Measurements from ENCODE around the gene DUSP10.

Gene DUSP10

DNA sequence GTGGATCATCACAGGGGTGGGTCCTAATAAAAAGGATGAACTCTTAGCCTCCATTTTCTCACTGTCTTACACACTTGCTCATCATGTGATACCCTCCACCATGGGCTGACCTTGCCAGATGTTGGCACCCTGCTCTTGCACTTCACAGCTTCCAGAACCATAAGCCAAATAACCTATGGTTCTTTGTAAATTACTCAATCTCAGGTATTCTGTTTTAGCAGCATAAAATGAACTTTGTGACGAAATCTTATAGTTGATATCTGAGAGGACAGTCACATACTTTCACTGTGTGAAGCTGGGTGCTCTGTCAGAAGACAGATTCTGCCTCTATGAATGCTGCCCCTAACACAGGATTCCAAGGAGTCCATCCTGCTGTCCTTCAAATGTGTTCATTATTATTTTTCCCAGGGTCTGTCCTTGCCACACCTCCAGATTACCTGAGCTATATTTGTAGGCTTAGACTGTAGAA is 13.8 kb downstream of the DUSP10 start:
- DNase-seq, result no peak

- DNase-seq, result no peak
Measured at GRCh38 chr1:221727146-221728036, 14.5 kb downstream of the DUSP10 start.

DNA sequence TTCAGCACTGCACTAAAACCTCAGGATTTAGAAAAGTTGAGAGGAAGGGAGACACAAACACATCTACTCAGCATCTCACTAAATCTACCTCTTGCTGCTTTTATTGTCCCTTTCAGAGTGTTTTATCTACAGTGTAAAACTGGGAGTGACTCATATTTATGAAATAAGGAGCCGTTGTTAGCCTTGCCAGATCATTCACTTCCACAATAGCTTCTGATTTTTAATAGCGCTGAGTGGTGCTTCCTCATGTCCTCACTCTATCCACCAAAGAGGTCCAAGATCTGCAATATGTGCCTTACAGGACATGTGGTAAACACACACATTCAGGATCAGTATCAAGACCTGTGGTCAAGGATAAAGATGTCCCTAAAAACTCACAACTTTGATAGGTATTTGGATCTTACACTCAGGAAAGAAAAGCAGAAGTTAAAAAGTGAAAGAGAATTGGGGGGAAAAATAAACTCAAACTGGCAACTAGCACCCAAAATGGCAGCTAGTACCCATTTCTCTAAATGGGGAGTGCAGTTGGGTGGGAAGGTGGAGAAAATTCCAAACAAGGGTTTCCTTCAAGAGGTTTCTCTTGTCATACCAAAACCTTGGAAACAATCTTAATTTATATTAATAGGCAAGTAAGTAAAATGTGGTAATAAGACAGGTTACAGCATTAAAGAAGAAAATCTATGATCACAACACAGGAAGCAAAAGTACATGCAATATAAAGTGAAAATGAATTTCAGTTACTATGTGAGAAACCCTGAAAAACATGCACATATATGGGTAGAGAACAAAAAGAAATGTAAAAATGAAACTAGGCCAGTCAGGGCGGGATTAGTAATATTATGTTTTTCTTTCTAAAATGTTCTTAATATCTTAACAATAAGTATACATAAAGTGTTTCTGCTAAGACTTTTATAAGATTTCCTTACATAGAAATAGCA is 15.9 kb downstream of the DUSP10 start:
- DNase-seq, result no peak

DNA sequence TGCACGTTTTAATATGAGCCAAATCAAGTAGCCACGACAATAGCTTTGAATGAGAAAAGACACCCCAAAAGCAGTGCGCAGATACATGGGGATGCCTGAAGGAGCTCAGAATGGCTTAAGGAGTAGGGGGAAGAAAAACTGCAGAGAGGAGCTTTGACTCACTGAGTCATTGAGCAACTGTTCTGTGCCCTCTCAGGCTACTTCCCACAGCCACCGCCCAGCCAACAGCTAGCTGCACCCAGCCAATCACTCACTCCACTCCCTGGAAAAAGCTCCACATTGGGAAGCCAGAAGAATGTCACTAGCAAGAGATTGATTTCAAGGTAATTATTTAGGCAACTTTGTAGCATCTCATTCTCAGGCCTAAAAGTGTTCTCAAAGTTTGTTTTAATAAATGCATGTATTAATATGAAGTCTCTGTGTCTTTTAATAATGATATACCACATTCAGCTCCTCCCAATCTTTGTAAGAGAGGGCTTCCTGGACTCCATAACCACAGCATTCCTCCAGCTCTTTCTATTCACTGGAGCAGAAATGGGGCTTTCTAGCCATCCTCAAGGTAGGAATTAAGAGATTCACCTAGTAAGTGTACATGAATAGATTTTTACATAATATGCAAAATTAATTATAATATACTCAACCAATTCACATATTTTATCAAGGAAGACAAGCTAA is 16.8 kb downstream of the DUSP10 start:
- no peak for DNase-seq

DNA sequence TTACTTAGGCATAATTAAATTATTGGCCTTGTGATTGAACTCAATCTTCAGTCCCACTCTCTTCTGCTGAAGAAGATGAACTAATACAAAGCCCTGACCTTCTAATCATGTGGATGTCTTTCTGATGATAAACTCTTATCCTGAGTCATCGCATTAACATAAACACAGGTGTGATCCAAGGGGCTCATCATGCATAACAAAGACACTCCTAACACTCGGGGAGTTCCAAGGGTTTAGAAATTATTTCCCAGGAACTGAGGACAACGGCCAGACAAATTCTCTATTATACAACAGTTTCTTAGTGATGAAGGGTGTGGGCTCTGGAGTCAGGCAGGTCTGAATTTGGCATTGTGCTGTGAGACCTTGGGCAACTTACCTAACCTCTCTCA is 18.0 kb downstream of the DUSP10 start:
- DNase-seq, result no peak

GRCh38 chr1:221723018-221723847 is 18.7 kb downstream of the DUSP10 start:
- DNase-seq, result no peak

DNA sequence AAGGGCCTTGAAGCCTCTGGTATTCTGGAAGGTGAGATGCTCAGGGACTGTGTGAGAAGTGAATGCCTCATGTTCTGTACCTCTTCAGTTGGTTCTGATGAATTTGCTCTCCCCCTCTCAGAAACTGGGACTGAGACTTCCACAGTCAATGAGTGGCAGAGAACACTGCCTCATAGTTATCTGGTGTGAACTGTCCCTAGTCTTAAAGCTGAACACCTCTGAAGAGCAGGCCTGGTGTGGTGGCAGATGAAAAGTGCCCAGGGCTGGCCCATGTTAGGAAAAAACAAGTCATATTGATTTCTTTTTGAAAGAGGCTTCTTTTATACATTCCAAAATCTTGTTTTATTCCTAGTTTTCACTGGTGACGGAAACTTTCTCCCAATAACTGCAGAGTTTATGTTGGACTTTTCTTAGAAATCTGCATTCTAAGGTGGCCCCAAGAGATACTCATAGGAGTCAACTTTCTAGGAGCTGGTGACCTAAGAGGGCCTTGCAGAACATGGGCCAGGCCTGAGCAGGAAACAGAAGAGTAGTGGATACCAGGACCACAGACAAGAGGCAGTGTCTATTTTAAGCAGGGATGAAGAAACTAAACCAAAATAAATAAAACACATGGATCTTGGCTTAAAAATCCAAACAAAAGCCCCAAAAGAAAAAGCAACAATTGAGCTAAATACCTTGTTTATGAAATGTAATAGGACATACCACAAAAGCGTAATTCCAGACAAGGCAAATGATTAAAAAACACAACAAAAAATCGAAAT is 19.5 kb downstream of the DUSP10 start:
- no peak for DNase-seq

DNA sequence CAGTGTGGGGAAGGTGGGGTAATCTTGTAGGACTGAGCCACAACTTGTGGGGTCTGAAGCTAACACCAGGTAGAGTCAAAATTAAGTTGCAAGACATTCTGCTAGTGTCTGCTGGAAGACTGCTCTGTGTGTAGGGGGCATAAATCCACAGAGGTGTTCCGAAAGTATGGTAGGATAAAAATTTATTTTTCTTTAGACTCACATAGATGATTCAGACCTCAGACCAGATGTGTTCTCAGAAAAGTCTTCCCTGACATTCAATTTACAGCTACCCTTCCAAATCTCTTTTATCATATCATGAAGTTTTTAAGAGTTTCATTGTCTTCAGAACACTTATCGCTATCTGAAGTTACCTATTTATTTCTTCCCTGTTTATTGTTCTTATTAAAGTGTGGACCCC is 21.3 kb downstream of the DUSP10 start:
- no peak for DNase-seq

DNA sequence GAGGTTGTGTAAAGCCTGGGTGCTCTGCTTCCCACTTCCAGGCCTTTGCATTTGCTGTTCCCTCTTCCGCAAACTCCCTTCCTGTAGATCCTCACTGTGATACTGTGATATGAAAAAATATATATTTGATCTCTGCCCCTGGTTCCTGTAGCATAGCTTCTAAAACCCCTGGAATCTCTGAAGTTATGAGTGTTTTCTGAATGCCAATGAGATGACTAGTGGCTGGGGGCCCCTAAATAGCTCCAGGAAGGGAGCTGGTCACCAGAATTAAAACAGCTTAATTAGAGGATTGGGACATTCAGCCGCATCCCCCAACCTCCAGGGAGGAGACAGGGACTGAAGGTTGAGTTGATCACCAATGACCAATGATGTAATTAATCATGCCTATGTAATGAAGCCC is 21.9 kb downstream of the DUSP10 start:
- DNase-seq, result no peak

- DNase-seq, result no peak
Measured at GRCh38 chr1:221719278-221719597, 22.7 kb downstream of the DUSP10 start.

DNA sequence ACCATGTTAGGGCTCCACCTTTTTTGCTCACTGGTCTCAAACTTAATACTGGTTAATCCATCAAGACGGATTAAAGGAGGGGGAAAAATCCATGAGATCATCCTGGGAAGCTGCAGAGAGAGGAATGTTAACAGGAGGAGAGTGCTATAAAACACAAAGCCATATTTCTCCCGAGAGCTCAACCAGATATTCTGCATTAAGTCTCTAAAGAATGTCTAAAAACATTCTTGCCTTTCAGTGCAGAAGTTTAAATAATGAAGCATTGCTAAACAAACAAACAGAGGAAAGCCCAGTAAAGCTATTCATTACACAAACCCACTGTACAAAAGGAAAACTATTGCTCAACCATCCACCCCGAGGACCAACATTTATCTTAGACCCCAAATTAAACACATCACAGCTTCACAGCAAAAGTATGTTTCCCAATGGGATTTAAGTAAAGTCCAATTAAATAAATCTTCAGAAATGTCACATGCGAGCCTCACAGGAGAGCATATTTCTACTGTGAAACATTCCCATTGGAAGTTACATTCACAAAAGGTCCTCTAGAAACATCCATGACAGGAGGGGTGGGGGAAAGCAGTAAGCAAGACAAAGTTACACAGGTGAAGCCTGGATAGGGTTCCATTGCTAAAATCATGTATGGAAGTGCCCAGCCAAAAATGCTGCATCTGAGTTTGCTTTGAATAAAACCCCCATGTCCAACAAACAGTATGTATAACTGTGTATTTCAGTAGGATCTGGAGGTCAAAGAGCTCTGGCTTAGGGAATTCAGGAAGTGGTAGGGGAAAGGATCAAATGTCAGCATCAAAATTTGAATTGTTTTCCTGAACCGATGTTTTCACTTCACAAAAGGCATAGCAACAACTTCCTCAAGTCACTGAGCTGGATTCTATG is 23.3 kb downstream of the DUSP10 start:
- no peak for DNase-seq

- DNase-seq, result no peak
Measured at GRCh38 chr1:221717485-221717853, 24.4 kb downstream of the DUSP10 start.

GRCh38 chr1:221716713-221717484 is 25.0 kb downstream of the DUSP10 start:
- DNase-seq, result no peak

DNA sequence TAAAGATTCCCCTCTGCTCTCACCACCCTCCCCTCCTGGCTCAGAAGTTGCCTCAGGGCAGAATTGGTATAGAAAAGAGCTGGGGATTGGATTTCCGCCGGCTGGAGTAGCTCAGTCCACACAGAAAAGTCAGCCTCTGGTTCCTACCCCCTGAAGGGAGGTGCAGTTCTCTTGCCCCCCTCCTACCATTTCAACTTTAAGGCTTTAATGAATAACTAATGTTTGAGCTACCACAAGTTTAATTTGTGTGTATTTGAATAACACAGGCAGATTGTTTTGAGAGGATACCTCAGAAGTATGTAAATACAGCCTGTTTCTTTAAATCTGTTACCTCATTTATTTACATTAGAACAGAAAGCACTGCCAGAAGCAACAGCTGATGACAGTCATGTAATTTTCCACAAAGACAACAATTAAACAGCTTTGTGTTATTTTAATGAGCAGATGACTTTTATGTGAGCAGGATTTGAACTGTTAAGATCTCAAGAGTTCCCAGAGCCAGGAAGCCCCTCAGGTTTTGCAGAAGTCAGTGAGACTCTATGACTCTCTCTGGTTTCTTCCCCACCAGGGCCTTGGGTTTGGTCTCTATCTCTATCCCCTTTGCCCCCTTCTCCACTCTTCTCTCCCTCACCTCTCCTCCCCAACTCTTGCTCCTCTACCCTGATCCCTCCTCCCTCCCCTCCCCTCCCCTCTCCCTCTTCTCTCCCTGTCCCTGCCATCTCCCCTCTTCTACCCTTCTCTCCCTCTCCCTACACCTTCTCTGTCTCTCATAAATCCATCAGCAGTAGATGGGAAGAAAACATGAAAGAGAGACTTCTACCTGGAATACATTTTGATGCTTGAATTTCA is 26.3 kb downstream of the DUSP10 start:
- peak; percentile 78 for DNase-seq

DNA sequence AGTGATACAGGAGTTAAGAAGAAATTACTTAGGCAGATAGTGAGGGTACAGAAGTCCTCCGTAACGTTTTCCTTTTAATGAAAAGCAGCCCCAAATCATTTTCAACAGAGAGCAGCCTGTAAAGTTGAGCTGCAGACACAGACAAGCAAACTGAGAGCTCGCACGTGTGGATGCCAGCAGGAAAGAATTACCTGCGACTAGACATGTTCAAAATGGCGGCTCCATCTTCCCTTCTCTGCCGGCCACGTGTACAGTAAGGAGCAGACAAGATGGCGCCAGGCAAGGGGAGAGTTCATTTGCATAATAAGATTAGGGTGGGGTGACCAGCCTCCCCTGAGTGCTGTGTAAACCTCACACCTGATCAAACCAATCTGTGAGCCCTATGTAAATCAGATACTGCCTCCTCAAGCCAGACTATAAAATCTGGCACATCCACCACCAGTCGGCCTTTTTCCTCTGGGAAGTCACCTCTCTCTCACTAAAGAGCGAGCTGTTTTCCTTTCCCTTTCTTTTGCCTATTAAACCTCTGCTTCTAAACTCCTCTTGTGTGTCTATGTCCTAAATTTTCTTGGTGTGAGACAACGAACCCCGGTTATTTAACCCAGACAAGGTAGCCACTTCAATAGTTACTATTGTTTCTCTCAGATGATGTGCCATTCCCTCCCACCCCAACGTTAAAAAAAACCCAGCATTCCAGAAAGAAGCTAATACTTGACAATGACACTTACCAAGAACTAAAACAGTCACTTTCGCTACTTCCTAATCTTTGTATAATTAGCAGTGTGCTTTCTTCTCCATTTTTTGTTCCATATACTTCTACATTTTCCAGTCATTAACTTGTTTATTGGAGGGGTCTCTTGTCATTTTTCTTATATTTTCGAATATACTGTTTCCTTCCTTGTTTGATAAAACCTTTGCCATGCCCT is 27.4 kb downstream of the DUSP10 start:
- peak; percentile 91 for DNase-seq

DNA sequence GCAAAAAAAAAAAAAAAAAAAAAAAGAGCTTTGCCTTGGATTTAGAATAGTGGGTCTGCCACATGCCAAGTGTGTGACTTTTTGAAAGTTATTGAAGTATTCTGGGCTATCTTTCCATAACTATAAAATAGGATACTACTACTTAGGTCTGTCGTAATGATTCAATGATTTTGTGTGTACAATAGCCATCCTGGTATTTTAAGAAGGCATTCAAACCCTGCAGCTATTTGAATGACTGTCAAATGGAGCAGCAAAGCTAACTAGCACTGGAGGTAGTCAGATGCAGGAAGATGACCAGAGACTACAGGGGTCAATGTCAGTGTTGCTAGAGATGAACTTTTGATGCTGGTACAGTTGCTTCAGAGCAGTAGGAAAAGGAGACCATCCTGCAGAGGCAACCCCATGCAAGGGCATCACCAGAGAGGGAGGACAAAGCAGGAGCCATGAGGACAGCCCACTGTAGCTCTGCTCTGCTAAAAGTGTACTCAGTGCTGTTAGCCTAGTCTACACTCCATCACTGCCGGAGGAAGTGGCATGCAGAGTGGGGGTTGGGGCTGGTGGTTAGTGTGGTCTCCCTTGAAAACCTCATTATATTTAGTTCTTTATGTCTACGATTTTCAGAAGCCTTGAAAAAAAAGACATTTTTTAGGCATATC is 29.0 kb downstream of the DUSP10 start:
- DNase-seq, result no peak

DNA sequence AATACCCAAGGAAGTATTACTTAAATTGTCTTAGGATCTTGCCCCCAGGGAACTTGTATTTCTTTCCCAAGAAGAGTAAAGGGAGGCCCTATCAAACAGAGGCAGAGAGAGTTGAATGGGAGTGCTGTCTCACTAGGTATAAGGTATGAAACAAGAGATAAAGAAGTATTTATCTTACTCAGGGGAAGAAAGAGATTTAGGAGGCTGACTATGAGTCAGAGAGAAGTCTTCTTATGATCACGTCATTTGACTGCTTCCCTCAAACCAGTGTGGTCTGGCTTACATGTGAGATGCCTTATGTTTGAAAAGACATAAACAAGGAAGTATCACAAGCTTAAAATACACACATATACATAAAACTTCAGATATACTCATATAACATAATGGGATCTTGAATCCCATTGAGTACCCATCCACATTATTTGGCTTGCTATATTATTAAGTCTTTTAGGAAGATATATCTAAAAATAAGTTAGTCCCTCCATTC is 29.6 kb downstream of the DUSP10 start:
- no peak for DNase-seq

All from NCI-H2029 (cell line).